Hepatocyte (in vitro differentiated cells): Measurements from ENCODE around the gene SORT1. TPM values are rescaled to one million over a fixed set of nuclear protein-coding genes. Genes with fewer than 3 reads are reported as not detected.

ENCODE experiments used
- DNase-seq: peaks from one replicate; pipeline ENCODE4 v3.0.0-alpha.2; 2016; ENCODE audit warnings: low spot score
- H2AFZ ChIP-seq: fragments of 200-600 bp; sonication (generic); 2 replicates; pipeline ENCODE4 v1.6.0; 2016; ENCODE audit warnings: antibody characterized with exemption, mild to moderate bottlenecking
- H3K27ac ChIP-seq: fragments of 200-600 bp; sonication (generic); 2 replicates; pipeline ENCODE4 v1.5.1; 2016; ENCODE audit warnings: mild to moderate bottlenecking
- H3K27me3 ChIP-seq: fragments of 200-600 bp; sonication (generic); 2 replicates; pipeline ENCODE4 v1.6.1; 2016
- H3K36me3 ChIP-seq: fragments of 200-600 bp; sonication (generic); replicated peaks from 2 replicates; pipeline ENCODE4 v1.5.1; 2016; ENCODE audit warnings: low read depth; ENCODE audit not compliant: insufficient read depth
- H3K4me1 ChIP-seq: fragments of 200-600 bp; sonication (generic); 2 replicates; pipeline ENCODE4 v1.5.1; 2016; ENCODE audit warnings: mild to moderate bottlenecking, moderate library complexity; ENCODE audit not compliant: insufficient read depth
- H3K4me2 ChIP-seq: fragments of 200-600 bp; sonication (generic); 2 replicates; pipeline ENCODE4 v1.6.0; 2016
- H3K4me3 ChIP-seq: fragments of 200-600 bp; sonication (generic); 2 replicates; pipeline ENCODE4 v1.5.1; 2016; ENCODE audit warnings: mild to moderate bottlenecking
- H3K79me2 ChIP-seq: fragments of 200-600 bp; sonication (generic); 2 replicates; pipeline ENCODE4 v1.6.0; 2017; ENCODE audit warnings: mild to moderate bottlenecking
- H3K9me2 ChIP-seq: fragments of 200-600 bp; sonication (generic); replicated peaks from 2 replicates; pipeline ENCODE4 v1.6.0; 2017; ENCODE audit warnings: mild to moderate bottlenecking; ENCODE audit not compliant: insufficient read depth
- H3K9me3 ChIP-seq: fragments of 200-600 bp; sonication (generic); 2 replicates; pipeline ENCODE4 v1.5.1; 2016; ENCODE audit warnings: low read depth, mild to moderate bottlenecking
- H4K20me1 ChIP-seq: fragments of 200-600 bp; sonication (generic); 2 replicates; pipeline ENCODE4 v1.6.0; 2016; ENCODE audit warnings: mild to moderate bottlenecking; ENCODE audit not compliant: insufficient read depth, poor library complexity, severe bottlenecking
- CTCF ChIP-seq: fragments of 200-600 bp; sonication (generic); IDR thresholded peaks from 2 replicates; pipeline ENCODE4 v1.5.1; 2016; ENCODE audit warnings: antibody characterized with exemption, mild to moderate bottlenecking; ENCODE audit not compliant: poor library complexity
- EZH2 ChIP-seq: fragments of 200-600 bp; sonication (generic); IDR thresholded peaks from 2 replicates; pipeline ENCODE4 v1.6.1; 2016; ENCODE audit warnings: antibody characterized with exemption, mild to moderate bottlenecking, borderline replicate concordance
- EZH2phosphoT487 ChIP-seq: fragments of 200-600 bp; sonication (generic); IDR thresholded peaks from one replicate; pipeline ENCODE4 v1.6.1; 2018; ENCODE audit warnings: antibody characterized with exemption, mild to moderate bottlenecking, low read depth, moderate library complexity; ENCODE audit not compliant: unreplicated experiment, severe bottlenecking
- WGBS: methylation state at CpG from one replicate; pipeline ENCODE4 v1.1.6; 2016; ENCODE audit warnings: low lambda C conversion rate; ENCODE audit errors: missing lambda C conversion rate; 5-methylcytosine and 5-hydroxymethylcytosine counted together
- polyA plus RNA-seq: library from polyadenylated mRNA; unstranded; fragments of >200 nt; fragmentation: Nextera tagmentation; extraction: Ambion mirVana; gene quantifications from 2 replicates; pipeline ENCODE4 v1.2.1, GENCODE V29; 2016
- total RNA-seq: library from RNA; depleted of rRNA; stranded (reverse); fragments of >200 nt; gene quantifications from 2 replicates; pipeline ENCODE4 v1.2.3, GENCODE V29; 2014

Gene SORT1
- total and polyA plus RNA-seq, 2 experiments from 2014 or later = 43.7 to 59.3 TPM

DNA sequence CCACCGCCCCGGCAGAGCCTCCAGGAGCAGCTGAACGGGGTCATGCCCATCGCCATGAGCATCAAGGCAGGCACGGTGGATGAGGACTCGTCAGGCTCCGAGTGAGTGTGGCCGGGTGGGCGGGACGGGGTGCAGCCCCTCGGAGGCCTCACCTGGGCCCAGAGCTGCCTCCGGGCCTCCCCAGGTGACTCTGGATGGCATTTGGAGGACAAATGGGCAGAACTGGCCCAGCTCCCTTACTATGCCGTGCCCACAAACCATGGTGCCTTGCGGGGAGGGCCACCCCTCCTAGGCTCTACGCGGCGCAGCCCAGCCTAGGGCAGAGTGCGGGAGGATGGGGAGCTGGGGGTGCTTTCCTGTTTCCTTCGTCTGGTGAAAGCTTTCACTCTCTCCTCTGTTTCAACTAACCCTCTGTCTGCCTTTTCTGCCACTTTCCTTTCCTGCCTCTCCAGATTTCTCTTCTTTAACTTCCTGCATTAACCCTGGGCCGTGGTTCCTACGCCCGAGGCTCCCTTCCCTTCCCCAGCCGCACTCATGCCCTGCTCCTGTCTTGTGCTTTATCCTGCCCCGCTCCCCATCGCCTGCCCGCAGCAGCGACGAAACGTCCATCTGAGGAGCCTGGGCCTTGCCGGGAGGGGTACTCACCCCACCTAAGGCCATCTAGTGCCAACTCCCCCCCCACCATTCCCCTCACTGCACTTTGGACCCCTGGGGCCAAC lies 124.0 kb downstream of the SORT1 start:
- peak overlapping the region; percentile 55 for H2AFZ ChIP-seq
- H3K36me3 ChIP-seq = no peaks in the 10 kb centered on the region
- H3K9me2 ChIP-seq = no peaks in the 10 kb centered on the region
- TF ChIP-seq CTCF (no peak), EZH2phosphoT487 (no peak), EZH2 (no peak)
- no peaks in the 10 kb centered on the region for H3K9me3 ChIP-seq
- H3K4me1 ChIP-seq = peaks cover 34% of the 10 kb centered on the region
- H3K4me3 ChIP-seq = no peak overlapping the region
- H3K4me2 ChIP-seq = peak overlapping the region; percentile 74
- H4K20me1 ChIP-seq = no peaks in the 10 kb centered on the region
- DNase-seq = no peak
- H3K27me3 ChIP-seq = no peaks in the 10 kb centered on the region
- peak overlapping the region; percentile 94 for H3K27ac ChIP-seq
- no peaks in the 10 kb centered on the region for H3K79me2 ChIP-seq
- WGBS = 80% methylated on average over 23 of the region's 30 CpGs

DNA sequence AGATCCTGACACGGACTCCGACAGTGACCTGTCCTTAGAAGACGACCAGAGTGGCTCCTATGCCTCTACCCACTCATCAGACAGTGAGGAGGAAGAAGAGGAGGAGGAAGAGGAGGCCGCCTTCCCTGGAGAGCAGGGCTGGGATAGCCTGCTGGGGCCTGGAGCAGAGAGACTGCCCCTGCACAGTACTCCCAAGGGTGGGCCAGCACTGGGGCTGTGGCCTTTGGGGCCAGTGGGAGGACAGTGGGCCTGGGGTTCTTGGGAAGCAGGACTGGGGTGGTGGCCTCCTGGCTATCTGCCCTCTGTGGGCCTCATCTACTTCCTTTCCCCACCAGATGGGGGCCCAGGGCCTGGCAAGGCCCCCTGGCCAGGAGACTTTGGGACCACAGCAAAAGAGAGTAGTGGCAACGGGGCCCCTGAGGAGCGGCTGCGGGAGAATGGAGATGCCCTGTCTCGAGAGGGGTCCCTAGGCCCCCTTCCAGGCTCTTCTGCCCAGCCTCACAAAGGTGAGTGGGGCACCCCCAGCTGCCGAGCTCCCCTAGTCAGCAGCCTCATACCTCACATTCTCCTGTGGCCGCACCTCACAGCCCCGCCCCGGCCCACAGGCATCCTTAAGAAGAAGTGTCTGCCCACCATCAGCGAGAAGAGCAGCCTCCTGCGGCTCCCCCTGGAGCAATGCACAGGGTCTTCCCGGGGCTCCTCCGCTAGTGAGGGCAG lies 124.7 kb downstream of the SORT1 start:
- Histone ChIP-seq H3K27me3 (no peaks in the 10 kb centered on the region), H3K9me2 (no peaks in the 10 kb centered on the region), H4K20me1 (no peaks in the 10 kb centered on the region), H3K4me2 (peak overlapping the region; percentile 74), H3K9me3 (no peaks in the 10 kb centered on the region), H3K79me2 (no peaks in the 10 kb centered on the region), H2AFZ (no peak overlapping the region), H3K4me1 (peaks cover 34% of the 10 kb centered on the region), H3K36me3 (no peaks in the 10 kb centered on the region), H3K4me3 (no peak overlapping the region), H3K27ac (peak overlapping the region; percentile 94)
- WGBS = 93% methylated on average over 15 of the region's 16 CpGs
- no peak for TF ChIP-seq EZH2phosphoT487
- TF ChIP-seq EZH2 = no peak
- no peak for TF ChIP-seq CTCF
- DNase-seq = no peak

DNA sequence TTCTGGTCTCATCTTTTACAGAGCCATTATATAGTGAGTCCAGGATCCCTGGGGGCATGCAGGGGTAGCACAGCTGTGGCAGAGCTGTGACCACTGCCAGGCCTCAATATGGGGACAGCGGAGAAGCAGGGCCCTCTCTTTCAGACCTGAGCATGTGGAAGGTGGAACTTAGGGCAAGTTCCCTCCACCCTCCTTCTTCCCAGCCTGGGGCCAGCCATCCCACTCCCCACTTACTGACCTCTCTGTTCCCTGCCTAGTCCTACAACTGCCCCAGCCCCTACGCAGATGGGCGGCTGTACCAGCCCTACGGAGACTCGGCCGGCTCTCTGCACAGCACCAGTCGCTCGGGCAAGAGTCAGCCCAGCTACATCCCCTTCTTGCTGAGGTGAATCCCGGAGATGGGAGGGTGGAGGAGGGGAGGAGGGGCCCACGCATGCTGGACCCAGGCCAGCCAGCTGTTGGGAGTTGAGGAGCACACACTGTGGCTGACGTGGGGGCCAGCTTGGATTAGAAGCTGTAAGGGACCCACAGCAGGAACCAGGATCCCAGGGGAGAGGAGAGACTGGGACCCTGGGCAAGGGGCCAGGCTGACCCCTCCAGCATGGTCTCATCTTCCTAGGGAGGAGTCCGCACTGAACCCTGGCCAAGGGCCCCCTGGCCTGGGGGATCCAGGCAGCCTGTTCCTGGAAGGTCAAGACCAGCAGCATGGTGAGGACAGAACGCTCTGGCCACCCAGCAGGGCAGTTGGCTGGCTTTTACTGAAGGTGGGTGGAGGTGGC lies 125.5 kb downstream of the SORT1 start:
- H3K27ac ChIP-seq = peak overlapping the region; percentile 94
- no peak overlapping the region for H2AFZ ChIP-seq
- no peaks in the 10 kb centered on the region for H3K9me3 ChIP-seq
- H4K20me1 ChIP-seq = no peaks in the 10 kb centered on the region
- TF ChIP-seq EZH2 = no peak
- TF ChIP-seq EZH2phosphoT487 = no peak
- TF ChIP-seq CTCF = no peak
- DNase-seq = no peak
- no peaks in the 10 kb centered on the region for H3K79me2 ChIP-seq
- peaks cover 34% of the 10 kb centered on the region for H3K4me1 ChIP-seq
- no peak overlapping the region for H3K4me2 ChIP-seq
- WGBS = 83% methylated on average over 13 of the region's 13 CpGs
- no peak overlapping the region for H3K4me3 ChIP-seq
- no peaks in the 10 kb centered on the region for H3K9me2 ChIP-seq
- H3K36me3 ChIP-seq = no peaks in the 10 kb centered on the region
- no peaks in the 10 kb centered on the region for H3K27me3 ChIP-seq
